ENCODE results near the gene DOP1A. TPM values are rescaled to one million over a fixed set of nuclear protein-coding genes. Genes with fewer than 3 reads are reported as not detected.

The DOP1A gene
- total RNA-seq, 1 donor from 2014 or later, result 19.3 TPM

DNA sequence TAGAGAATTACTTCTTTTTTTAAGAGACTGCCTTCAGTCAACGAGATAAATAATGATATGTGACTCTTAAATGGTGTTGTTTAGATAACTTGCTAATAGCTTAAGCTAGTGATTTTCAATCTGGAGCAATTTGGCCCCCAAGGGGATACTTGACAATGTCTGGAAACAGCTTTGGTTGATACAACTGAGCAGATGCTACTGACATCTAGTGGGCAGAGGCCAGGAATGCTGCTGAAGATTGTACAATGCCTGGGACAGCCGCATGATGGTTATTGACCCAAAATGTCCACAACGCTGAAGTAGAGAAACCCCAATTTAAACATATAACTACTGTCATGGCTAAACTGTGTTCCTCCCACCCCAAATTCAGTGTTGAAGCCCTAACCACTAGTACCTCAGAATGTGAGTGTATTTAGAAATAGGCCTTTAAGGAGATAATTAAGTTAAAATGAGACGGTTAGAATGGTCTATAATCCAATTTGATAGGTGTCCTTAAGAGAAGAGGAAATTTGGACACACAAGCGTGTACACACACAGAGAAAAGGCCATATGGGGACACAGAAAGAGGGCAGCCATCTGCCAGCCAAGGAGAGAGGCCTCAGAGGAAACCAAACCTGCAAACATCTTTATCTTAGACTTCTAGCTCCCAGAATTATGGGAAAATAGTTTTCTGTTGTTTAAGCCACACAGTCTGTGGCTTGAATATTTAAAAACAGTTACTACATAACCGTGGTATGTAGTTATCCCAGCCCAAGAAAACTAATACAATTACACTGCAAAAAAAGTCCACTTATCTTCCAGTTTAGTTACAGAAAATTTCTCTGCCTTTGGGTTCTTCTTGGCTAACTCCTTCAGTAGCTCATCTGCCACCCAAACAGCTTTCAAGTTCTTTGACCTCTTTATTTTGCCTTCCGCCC, 147.9 kb downstream of the DOP1A start:
- no peak overlapping the region for H3K27ac ChIP-seq (ENCODE audit: low read depth, low read length)
- no peaks in the 10 kb centered on the region for H3K9me3 ChIP-seq (ENCODE audit: control insufficient read depth in 3 of 3, low read length in 3 of 3)
- no peak overlapping the region for H3K9ac ChIP-seq (ENCODE audit: low read depth in 1 of 3, low read length in 3 of 3)
- no peaks in the 10 kb centered on the region for H3K4me1 ChIP-seq (ENCODE audit: control insufficient read depth in 3 of 3, insufficient read depth in 3 of 3, low read length in 3 of 3)
- H3K27me3 ChIP-seq (ENCODE audit: control insufficient read depth in 3 of 3, insufficient read depth in 3 of 3, low read length in 3 of 3), result no peaks in the 10 kb centered on the region
- H3K36me3 ChIP-seq (ENCODE audit: control insufficient read depth in 3 of 3, insufficient read depth in 3 of 3, low read length in 3 of 3), result peaks cover 0 to 3% (median 2%) of the 10 kb centered on the region in 3 donors
- no peak overlapping the region for H3K4me3 ChIP-seq (ENCODE audit: low read length in 3 of 3)

DNA sequence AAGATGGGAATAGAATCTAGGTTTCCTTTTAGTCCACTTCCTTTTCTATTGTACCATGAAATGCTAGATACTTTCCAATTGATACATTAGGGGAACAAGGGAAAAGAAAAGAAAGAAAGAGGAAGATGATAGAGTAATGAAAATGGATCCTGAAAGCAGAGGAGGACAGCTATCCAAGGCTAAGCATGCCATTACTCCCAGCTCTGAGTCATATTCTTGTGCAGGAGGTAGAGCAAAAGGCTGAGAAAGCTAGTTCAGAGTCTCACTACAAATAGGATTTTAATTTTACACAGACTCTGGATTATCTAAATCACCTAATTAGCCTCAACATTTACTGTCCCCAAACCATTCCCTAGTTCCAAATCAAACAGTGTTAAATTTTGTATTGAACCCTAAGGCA, 149.3 kb downstream of the DOP1A start:
- Histone ChIP-seq H3K4me1 (ENCODE audit: control insufficient read depth in 3 of 3, insufficient read depth in 3 of 3, low read length in 3 of 3) (no peaks in the 10 kb centered on the region), H3K27ac (ENCODE audit: low read depth, low read length) (no peak overlapping the region), H3K9ac (ENCODE audit: low read depth in 1 of 3, low read length in 3 of 3) (no peak overlapping the region), H3K4me3 (ENCODE audit: low read length in 3 of 3) (no peak overlapping the region), H3K9me3 (ENCODE audit: control insufficient read depth in 3 of 3, low read length in 3 of 3) (no peaks in the 10 kb centered on the region), H3K36me3 (ENCODE audit: control insufficient read depth in 3 of 3, insufficient read depth in 3 of 3, low read length in 3 of 3) (peaks cover 0 to 2% (median 0%) of the 10 kb centered on the region in 3 donors), H3K27me3 (ENCODE audit: control insufficient read depth in 3 of 3, insufficient read depth in 3 of 3, low read length in 3 of 3) (no peaks in the 10 kb centered on the region)

Other genes starting within 250 kb of the DOP1A start
- 17.2 TPM for gene UBE3D, start 1.8 kb upstream of the DOP1A start, total RNA-seq
- 46.4 TPM for gene PGM3, start 125.6 kb downstream of the DOP1A start, total RNA-seq
- gene RWDD2A, start 125.7 kb downstream of the DOP1A start, total RNA-seq, result 2.6 TPM